HG03575 (cell line): ENCODE measurements around the gene HSPA12A.

Experiments
- ATAC-seq: cut with Tn5 transposase; IDR thresholded peaks from one replicate; pipeline ENCODE4 v1.9.1; 2021; ENCODE audit not compliant: unreplicated experiment, insufficient number of reproducible peaks, low FRiP score; ENCODE audit errors: extremely low read depth

Gene HSPA12A

DNA sequence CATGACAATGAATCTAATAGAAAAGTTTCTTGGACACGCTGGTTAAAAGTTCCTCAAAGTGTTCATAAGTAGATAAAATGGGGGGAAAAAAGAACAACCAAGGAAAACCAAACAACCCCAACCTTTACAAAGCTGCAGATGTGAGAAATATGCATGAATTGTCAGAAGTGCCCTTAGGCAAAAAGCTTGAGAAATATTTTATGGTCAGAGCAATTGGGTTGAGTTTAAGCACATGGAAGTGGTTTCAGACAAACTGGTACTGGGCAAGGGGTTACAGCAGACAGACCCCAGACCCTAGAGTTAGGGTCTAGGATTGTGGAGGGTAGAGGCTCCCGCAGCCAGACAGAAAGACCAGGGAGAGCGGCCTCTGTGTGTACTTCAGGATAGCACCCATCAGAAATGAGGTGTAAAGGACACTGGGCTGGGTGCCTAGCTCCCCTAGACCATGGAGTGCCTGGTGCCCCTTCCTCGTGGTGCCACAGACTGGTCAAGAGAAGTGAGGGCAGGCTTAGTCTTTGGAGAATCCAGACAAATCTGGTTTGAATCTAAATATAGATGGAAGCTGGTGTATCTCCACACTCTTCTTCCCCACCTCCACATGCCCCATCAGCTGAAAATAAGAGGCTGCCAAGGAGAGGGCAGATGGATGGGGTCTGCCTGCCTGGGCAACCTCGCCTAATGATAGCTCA lies 84.4 kb downstream of the HSPA12A start:
- no peak for ATAC-seq

- ATAC-seq, result no peak
Measured at GRCh38 chr10:116656044-116656443, 86.3 kb downstream of the HSPA12A start.

DNA sequence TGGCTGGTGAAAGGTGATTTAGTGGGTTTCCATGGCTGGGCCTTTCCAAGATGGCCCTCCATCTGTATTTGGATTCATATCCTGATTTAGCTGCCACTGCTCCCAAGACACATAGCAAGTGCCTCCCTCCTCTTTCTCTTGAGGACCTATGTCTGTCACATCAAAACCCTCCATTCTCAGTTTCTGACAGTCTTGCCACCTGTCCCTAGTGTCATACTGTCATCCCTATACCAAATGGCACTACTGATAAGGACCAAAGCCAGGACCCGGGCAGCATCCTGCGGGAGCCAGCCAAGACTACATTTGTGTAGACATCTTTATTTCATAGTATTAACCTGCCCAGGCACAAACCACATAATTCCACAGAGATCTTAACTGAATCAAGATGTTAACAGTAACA lies 86.8 kb downstream of the HSPA12A start:
- no peak for ATAC-seq

GRCh38 chr10:116654816-116655215 lies 87.5 kb downstream of the HSPA12A start:
- ATAC-seq, result no peak

DNA sequence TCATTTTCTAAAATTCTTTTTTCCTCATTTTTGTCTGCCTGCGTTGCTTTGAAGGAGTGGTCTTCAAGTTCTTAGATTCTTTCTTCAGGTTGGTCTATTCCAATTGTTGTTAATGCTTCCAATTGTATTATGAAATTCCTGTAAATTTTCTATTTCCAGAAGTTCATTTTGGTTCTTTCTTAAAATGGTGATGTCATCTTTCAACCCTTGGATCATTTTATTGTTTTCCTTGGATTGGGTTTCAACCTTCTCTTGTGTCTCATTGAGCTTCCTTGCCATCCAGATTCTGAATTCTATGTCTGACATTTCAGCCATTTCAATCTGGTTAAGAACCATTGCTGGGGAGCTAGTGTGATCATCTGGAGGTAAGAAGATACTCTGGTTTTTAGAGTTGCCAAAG lies 88.5 kb downstream of the HSPA12A start:
- ATAC-seq, result no peak

- ATAC-seq, result no peak
Measured at GRCh38 chr10:116648903-116649302, 93.5 kb downstream of the HSPA12A start.

GRCh38 chr10:116646502-116646901 lies 95.9 kb downstream of the HSPA12A start:
- ATAC-seq, result no peak

- no peak for ATAC-seq
Measured at GRCh38 chr10:116637830-116638229, 104.5 kb downstream of the HSPA12A start.

- ATAC-seq, result no peak
Measured at GRCh38 chr10:116636976-116637375, 105.4 kb downstream of the HSPA12A start.

DNA sequence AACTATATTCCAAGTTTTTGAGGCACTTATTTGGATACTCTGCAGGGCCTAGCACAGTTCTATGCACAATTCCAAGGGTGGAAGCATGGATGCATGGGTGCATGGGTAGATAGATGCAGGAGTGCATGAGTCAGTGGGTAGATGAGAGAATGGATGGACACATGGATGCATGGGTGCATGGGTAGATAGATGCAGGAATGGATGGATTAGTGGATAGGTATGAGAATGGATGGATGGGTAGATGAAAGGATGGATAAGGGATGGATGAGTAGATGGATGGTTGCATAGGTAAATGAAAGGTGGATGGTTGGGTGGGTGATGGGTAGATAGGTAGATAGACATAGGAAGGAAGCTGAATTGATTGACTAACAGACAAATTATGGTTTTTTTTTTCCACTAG lies 106.0 kb downstream of the HSPA12A start:
- no peak for ATAC-seq

DNA sequence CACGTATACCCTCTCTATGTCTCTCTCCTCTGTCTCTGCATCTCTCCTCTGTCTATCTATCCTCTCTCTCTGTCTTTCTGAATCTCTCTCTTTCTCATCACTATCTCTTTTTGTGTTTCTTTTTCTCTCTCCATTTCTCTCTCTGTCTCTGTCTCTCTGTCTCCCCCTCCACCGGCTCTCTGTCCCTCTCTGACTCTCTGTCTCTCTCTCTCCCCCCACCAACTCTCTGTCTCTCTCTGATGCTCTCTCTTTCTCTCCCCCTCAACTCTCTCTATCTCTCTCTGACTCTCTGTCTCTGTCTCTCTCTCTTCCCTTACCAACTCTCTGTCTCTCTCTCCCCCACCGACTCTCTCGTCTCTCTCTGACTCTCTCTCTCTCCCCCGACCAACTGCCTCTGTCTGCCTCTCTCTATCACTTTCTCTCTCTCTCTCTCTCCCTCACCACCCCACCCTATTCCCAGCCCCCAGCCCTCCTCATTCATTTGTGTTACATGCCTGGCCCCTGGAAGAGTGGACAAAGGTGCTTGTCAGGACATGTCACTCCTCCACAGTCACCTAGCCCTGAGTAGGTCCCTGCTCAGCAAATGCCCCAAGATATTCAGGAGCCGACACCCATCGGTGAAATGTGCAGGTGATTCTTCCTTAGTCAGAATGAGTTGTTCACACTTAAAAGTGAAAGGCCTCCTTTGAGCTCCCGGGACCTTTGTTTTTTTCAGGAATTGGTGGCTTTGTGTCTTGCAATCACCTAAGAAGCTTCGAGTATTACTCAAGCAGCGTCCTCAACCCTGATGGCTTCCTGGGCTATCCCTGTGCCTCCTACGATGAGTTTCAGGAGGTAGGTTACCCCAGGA lies 108.0 kb downstream of the HSPA12A start:
- ATAC-seq, result no peak

- ATAC-seq, result no peak
Measured at GRCh38 chr10:116633216-116633600, 109.2 kb downstream of the HSPA12A start.

DNA sequence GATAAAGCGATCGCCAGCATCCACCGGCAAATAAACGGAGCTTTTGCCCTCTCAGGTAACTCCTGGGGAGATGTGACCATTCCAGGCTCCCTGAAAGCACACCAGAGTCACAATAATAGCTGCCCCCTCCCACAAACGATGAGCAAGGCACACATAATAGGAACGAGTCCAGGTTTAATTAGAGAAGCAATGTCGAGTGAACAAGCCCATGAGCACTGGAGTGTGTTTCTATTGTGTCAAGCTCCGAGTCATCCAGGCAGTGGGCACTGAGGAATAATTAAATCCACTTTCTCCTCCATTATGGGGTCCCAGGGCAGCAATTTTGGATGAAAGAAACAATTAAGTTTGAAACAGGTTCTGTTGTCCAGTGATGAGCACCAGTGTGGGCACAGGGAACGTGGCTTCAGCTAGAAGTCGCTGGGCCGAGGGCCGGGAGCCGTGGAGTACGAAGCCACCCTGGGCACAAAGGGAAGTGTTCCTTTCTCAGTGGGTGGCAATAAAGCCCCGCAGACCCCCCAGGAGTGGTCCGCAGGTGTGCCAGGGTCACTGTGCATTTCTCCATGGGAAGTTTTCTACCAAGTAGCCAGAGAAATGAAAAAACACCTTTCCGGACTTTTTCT lies 109.7 kb downstream of the HSPA12A start:
- ATAC-seq, result no peak

DNA sequence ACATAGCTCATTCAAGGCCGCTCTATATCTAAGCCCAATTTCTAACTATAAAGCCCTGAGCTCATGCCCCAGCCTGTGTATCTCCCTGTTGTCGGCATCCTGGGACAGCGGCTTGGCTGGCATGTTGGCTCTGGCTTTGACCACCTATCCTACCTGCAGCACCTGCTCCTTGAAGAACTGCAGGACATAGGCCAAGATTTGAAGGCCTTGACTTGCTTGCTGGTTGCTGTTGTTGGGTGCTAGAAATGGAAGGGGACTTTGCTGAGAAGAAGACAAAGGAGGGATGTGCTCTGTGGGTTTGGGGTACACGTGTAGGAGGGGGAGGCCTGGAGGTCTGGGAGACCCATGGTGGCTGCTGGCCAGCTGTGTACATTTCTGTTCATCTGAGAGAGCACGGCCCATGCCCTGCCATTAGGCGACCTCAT lies 110.5 kb downstream of the HSPA12A start:
- ATAC-seq, result no peak

DNA sequence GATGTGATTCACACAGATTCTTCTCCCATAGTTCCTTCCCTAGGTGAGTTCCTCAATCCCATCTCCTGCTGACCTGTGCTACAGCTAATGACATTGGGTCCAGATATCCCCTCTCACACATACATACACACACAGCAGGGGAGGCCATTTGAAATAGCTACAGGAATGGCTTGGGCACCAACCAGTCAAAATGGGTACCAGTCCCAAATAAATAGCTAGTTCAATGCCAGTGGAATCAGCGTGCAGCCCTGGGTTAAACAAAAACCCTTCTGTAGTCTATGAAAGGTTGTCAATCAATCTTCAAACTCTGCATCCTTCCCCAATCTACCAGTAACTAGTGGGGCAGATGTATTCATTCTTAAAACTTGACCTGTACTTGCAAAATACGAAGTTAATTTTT lies 112.3 kb downstream of the HSPA12A start:
- ATAC-seq, result no peak

- ATAC-seq, result no peak
Measured at GRCh38 chr10:116629340-116629739, 113.0 kb downstream of the HSPA12A start.

DNA sequence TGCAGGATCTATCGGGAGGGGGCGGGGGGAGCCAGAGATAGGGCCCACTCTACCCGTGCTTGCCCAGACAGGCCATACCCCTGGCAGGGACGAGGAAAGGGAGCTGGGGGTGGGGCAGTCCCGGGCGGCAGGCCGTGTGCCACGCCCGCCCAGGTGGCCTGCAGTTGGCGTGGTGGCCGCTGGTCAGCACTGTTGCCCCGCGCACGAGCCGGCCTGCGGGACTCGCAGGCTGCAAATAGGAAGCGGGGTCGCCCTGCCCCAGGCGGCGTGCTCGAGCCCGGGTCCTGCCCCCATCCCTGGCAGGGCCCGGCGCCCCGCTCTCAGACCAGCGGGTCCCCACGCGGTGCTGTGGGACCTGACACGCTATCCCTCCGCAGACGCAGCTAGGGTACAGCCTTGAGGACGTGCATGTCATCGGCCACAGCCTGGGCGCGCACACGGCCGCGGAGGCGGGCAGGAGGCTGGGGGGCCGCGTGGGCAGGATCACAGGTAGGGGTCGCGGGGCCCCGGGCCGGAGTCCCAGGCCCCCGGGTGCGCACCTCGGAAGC lies 114.9 kb downstream of the HSPA12A start:
- ATAC-seq, result no peak

GRCh38 chr10:116626815-116627214 lies 115.6 kb downstream of the HSPA12A start:
- no peak for ATAC-seq

GRCh38 chr10:116625845-116626244 lies 116.5 kb downstream of the HSPA12A start:
- no peak for ATAC-seq
